Osteoblast (primary cell): ENCODE data around the gene LRCOL1. TPM values are rescaled to one million over a fixed set of nuclear protein-coding genes. Genes with fewer than 3 reads are reported as not detected.
A peak's percentile ranks its signal among the peaks of the same experiment; 100 is the strongest.

Source experiments
- DNase-seq: peaks from one replicate; pipeline ENCODE4 v3.0.0; 2011; ENCODE audit warnings: low spot score, mixed read lengths; ENCODE audit not compliant: insufficient read length; ENCODE audit errors: missing footprints
- H2AFZ ChIP-seq: 2 replicates; pipeline ENCODE4 v1.6.0; 2011; ENCODE audit warnings: mild to moderate bottlenecking, low read length
- H3K27ac ChIP-seq: 2 replicates; pipeline ENCODE4 v1.5.1; 2011; ENCODE audit warnings: mild to moderate bottlenecking, low read depth, low read length, moderate library complexity
- H3K27me3 ChIP-seq: 2 replicates; pipeline ENCODE4 v1.6.0; 2012; ENCODE audit warnings: mild to moderate bottlenecking, control low read depth, inconsistent platforms, low read length, moderate library complexity; ENCODE audit not compliant: insufficient read depth
- H3K36me3 ChIP-seq: 2 replicates; pipeline ENCODE4 v1.5.1; 2011; ENCODE audit warnings: mild to moderate bottlenecking, low read length, control low read depth, moderate library complexity; ENCODE audit not compliant: insufficient read depth
- H3K4me1 ChIP-seq: 2 replicates; pipeline ENCODE4 v1.5.1; 2011; ENCODE audit warnings: mild to moderate bottlenecking, low read length, control low read depth, moderate library complexity; ENCODE audit not compliant: insufficient read depth
- H3K4me2 ChIP-seq: 2 replicates; pipeline ENCODE4 v1.6.0; 2011; ENCODE audit warnings: mild to moderate bottlenecking, low read length; ENCODE audit not compliant: insufficient read depth
- H3K4me3 ChIP-seq: fragments of 200-600 bp; sonication (generic); 3 replicates; pipeline ENCODE4 v1.5.1; 2012; ENCODE audit warnings: mild to moderate bottlenecking, low read length, inconsistent platforms; ENCODE audit not compliant: insufficient read depth
- H3K79me2 ChIP-seq: 2 replicates; pipeline ENCODE4 v1.6.0; 2012; ENCODE audit warnings: mild to moderate bottlenecking, low read length, control low read depth, inconsistent platforms; ENCODE audit not compliant: insufficient read depth
- H3K9me3 ChIP-seq: 2 replicates; pipeline ENCODE4 v1.5.1; 2011; ENCODE audit warnings: low read depth, low read length, control low read depth
- H4K20me1 ChIP-seq: 2 replicates; pipeline ENCODE4 v1.6.0; 2012; ENCODE audit warnings: mild to moderate bottlenecking, low read length, control low read depth; ENCODE audit not compliant: insufficient read depth
- CTCF ChIP-seq: IDR thresholded peaks from 2 replicates; pipeline ENCODE4 v1.5.1; 2011; ENCODE audit warnings: mild to moderate bottlenecking, low read depth, low read length, moderate library complexity; ENCODE audit errors: extremely low read depth
- total RNA-seq: library from RNA; depleted of rRNA; stranded (reverse); fragments of >200 nt; gene quantifications from 2 replicates; pipeline ENCODE4 v1.2.3, GENCODE V29; 2012

LRCOL1 gene
- not detected in 2 replicates for total RNA-seq

GRCh38 chr12:132610051-132610759, at the start of gene LRCOL1:
LRCOL1 (minus strand) TSS chr12:132610582; CDS start chr12:132606251, 4,331 bp downstream.
- H3K27me3 ChIP-seq, result peaks cover 62% of the 10 kb centered on the region
- peak within 1 kb of the TSS; percentile 67 for H2AFZ ChIP-seq
- H4K20me1 ChIP-seq, result no peaks in the 10 kb centered on the region
- peak within 1 kb of the TSS; percentile 50 for H3K4me3 ChIP-seq
- peaks cover 15% of the 10 kb centered on the region for H3K4me1 ChIP-seq
- H3K4me2 ChIP-seq, result peak within 1 kb of the TSS; percentile 77
- DNase-seq, result peak; percentile 98
- H3K36me3 ChIP-seq, result no peaks in the 10 kb centered on the region
- peaks cover 4% of the 10 kb centered on the region for H3K9me3 ChIP-seq
- H3K27ac ChIP-seq, result no peak within 1 kb of the TSS
- no peaks in the 10 kb centered on the region for H3K79me2 ChIP-seq
- no peak for TF ChIP-seq CTCF

DNA sequence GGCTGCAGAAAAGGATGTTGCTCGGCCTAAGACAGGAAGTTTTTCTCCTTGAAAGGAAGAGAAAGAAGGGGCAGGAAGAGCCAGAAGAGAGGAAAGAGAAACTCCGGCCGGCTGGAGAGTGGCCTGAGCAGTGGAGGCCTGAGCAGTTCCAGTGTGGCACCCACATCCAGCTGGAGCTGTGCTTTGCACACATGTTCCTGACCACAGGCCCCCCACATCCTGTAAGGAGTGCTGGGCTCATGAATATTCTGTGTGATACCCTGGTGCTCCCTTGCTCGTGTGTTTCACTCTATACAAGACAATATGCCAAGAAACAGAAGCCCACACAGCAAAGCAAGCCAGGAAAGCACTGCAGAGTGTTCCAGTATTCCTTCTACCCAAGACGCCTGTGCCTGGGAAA, 49.7 kb upstream of the LRCOL1 start:
- H4K20me1 ChIP-seq, result no peaks in the 10 kb centered on the region
- no peak overlapping the region for H3K27ac ChIP-seq
- DNase-seq, result no peak
- no peaks in the 10 kb centered on the region for H3K4me1 ChIP-seq
- no peak overlapping the region for H3K4me3 ChIP-seq
- H3K9me3 ChIP-seq, result no peaks in the 10 kb centered on the region
- H3K79me2 ChIP-seq, result no peaks in the 10 kb centered on the region
- no peak overlapping the region for H2AFZ ChIP-seq
- TF ChIP-seq CTCF, result no peak
- H3K36me3 ChIP-seq, result peaks cover 54% of the 10 kb centered on the region
- no peak overlapping the region for H3K4me2 ChIP-seq
- no peaks in the 10 kb centered on the region for H3K27me3 ChIP-seq

DNA sequence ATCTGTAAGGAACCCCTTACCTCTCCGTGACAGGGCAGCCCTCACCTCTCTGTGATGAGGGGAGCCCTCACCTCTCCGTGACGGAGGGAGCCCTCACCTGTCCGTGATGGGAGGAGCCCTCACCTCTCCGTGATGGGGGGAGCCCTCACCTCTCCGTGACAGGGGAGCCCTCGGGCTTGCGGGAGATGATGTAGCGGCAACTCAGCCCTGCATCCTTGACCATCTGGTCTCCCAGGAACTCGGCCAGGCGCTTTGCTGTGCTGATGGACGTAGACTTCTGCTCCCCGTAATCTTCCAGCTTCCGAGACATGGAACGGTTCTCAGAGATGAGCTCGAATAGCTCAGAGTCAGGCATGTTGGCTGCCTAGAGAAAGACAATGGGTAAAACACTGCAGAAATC, 48.8 kb upstream of the LRCOL1 start:
- Histone ChIP-seq H3K27ac (no peak overlapping the region), H3K4me3 (no peak overlapping the region), H3K4me2 (no peak overlapping the region), H3K79me2 (no peaks in the 10 kb centered on the region), H3K9me3 (no peaks in the 10 kb centered on the region), H3K27me3 (no peaks in the 10 kb centered on the region), H4K20me1 (no peaks in the 10 kb centered on the region), H3K36me3 (peaks cover 62% of the 10 kb centered on the region), H3K4me1 (no peaks in the 10 kb centered on the region), H2AFZ (no peak overlapping the region)
- DNase-seq, result no peak
- no peak for TF ChIP-seq CTCF

GRCh38 chr12:132658149-132658894, 47.9 kb upstream of the LRCOL1 start:
- Histone ChIP-seq H3K4me3 (no peak overlapping the region), H3K27me3 (no peaks in the 10 kb centered on the region), H2AFZ (no peak overlapping the region), H3K27ac (no peak overlapping the region), H3K36me3 (peaks cover 62% of the 10 kb centered on the region), H3K4me2 (no peak overlapping the region), H3K9me3 (no peaks in the 10 kb centered on the region), H3K4me1 (no peaks in the 10 kb centered on the region), H4K20me1 (no peaks in the 10 kb centered on the region), H3K79me2 (no peaks in the 10 kb centered on the region)
- TF ChIP-seq CTCF, result no peak
- DNase-seq, result no peak
